ENCODE measurements around the gene ZNF415.

ZNF415 gene

GRCh38 chr19:53161123-53161522, 28.4 kb upstream of the ZNF415 start:
- Histone ChIP-seq H3K27ac (no peak overlapping the region), H3K4me3 (ENCODE audit: low read depth, low read length) (no peak overlapping the region), H3K27me3 (replicated peaks) (no peaks in the 10 kb centered on the region), H3K36me3 (replicated peaks) (peaks cover 11% of the 10 kb centered on the region)
- no peak for TF ChIP-seq CTCF (IDR thresholded peaks at IDR 0.05; ENCODE audit: low read depth, low read length, missing control alignments)
- DNase-seq: no peak
- in situ Hi-C loops (cut with HindIII; ENCODE audit: low pct_ligation_motif_present, low sequenced_read_pairs): no loop called here

GRCh38 chr19:53160350-53160749, 27.6 kb upstream of the ZNF415 start:
- H3K27me3 ChIP-seq (replicated peaks): no peaks in the 10 kb centered on the region
- H3K4me3 ChIP-seq (ENCODE audit: low read depth, low read length): no peak overlapping the region
- in situ Hi-C loops (cut with HindIII; ENCODE audit: low pct_ligation_motif_present, low sequenced_read_pairs): no loop called here
- no peak for DNase-seq
- no peak for TF ChIP-seq CTCF (IDR thresholded peaks at IDR 0.05; ENCODE audit: low read depth, low read length, missing control alignments)
- H3K27ac ChIP-seq: no peak overlapping the region
- H3K36me3 ChIP-seq (replicated peaks): peaks cover 9% of the 10 kb centered on the region

GRCh38 chr19:53158119-53158656, 25.5 kb upstream of the ZNF415 start:
- H3K4me3 ChIP-seq (ENCODE audit: low read depth, low read length): peak overlapping the region; percentile 66
- H3K36me3 ChIP-seq (replicated peaks): peaks cover 12% of the 10 kb centered on the region
- DNase-seq: no peak
- peak overlapping the region; percentile 6 for H3K27ac ChIP-seq
- H3K27me3 ChIP-seq (replicated peaks): no peaks in the 10 kb centered on the region
- in situ Hi-C loops (cut with HindIII; ENCODE audit: low pct_ligation_motif_present, low sequenced_read_pairs): no loop called here
- no peak for TF ChIP-seq CTCF (IDR thresholded peaks at IDR 0.05; ENCODE audit: low read depth, low read length, missing control alignments)

- in situ Hi-C loops (cut with HindIII; ENCODE audit: low pct_ligation_motif_present, low sequenced_read_pairs): no loop called here
These were observed 24.9 kb upstream of the ZNF415 start for GRCh38 chr19:53157626-53158025.

GRCh38 chr19:53156850-53157249, 24.1 kb upstream of the ZNF415 start:
- in situ Hi-C loops (cut with HindIII; ENCODE audit: low pct_ligation_motif_present, low sequenced_read_pairs): no loop called here
- Histone ChIP-seq H3K4me3 (ENCODE audit: low read depth, low read length) (no peak overlapping the region), H3K27ac (no peak overlapping the region), H3K36me3 (replicated peaks) (peaks cover 15% of the 10 kb centered on the region), H3K27me3 (replicated peaks) (no peaks in the 10 kb centered on the region)
- DNase-seq: no peak
- no peak for TF ChIP-seq CTCF (IDR thresholded peaks at IDR 0.05; ENCODE audit: low read depth, low read length, missing control alignments)

More at GRCh38 chr19:53157626-53158025, 24.9 kb upstream of the ZNF415 start:
- H3K27me3 ChIP-seq (replicated peaks): no peaks in the 10 kb centered on the region
- peak overlapping the region; percentile 66 for H3K4me3 ChIP-seq (ENCODE audit: low read depth, low read length)
- TF ChIP-seq CTCF (IDR thresholded peaks at IDR 0.05; ENCODE audit: low read depth, low read length, missing control alignments): no peak
- H3K27ac ChIP-seq: peak overlapping the region; percentile 6
- peaks cover 12% of the 10 kb centered on the region for H3K36me3 ChIP-seq (replicated peaks)
- DNase-seq: no peak

- in situ Hi-C loops (cut with HindIII; ENCODE audit: low pct_ligation_motif_present, low sequenced_read_pairs): no loop called here
- H3K27me3 ChIP-seq (replicated peaks): no peaks in the 10 kb centered on the region
- peaks cover 67% of the 10 kb centered on the region for H3K36me3 ChIP-seq (replicated peaks)
- TF ChIP-seq CTCF (IDR thresholded peaks at IDR 0.05; ENCODE audit: low read depth, low read length, missing control alignments): no peak
- H3K4me3 ChIP-seq (ENCODE audit: low read depth, low read length): no peak overlapping the region
- no peak overlapping the region for H3K27ac ChIP-seq
- no peak for DNase-seq
These were observed 14.9 kb upstream of the ZNF415 start for GRCh38 chr19:53147645-53148044.
